GM19025 (cell line): ENCODE results near the gene SELENOF.
"Not testable (repeated sequence)": the region's sequence is repeated elsewhere in the genome, so short reads cannot be mapped to it uniquely, and the experiment has no call there.

Source experiments
- ATAC-seq: cut with Tn5 transposase; IDR thresholded peaks from one replicate; pipeline ENCODE4 v1.9.1; 2021; ENCODE audit warnings: mild to moderate bottlenecking, low read depth, moderate library complexity; ENCODE audit not compliant: unreplicated experiment

SELENOF gene

DNA sequence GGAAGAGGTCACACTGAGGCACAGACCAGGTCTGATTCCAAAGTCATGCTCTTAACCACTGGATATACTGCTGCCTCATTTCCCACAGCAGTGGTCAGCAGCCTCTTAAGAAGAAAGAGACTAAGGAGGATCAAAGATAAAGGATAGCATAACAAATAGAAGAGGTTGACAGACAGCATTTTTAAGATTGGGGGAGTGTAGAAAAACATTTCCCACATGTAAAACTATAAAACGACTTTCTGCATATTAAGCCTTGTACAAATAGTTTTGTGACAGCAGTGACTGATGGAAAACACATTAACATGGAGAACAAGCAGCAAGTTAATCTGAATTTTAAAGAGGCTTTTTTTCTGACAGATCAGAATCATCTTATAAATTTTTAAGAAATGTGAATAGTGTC is 92.0 kb downstream of the SELENOF start:
- ATAC-seq: no peak

DNA sequence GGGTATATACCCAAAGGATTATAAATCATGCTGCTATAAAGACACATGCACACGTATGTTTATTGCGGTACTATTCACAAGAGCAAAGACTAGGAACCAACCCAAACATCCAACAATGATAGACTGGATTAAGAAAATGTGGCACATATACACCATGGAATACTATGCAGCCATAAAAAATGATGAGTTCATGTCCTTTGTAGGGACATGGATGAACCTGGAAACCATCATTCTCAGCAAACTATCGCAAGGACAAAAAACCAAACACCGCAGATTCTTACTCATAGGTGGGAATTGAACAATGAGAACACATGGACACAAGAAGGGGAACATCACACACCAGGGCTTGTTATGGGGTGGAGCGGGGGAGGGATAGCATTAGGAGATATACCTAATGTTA is 94.0 kb downstream of the SELENOF start:
- ATAC-seq: not testable (repeated sequence)

- ATAC-seq: not testable (repeated sequence)
Measured at GRCh38 chr1:86817246-86817826, 96.6 kb downstream of the SELENOF start.

GRCh38 chr1:86814118-86814517 is 99.8 kb downstream of the SELENOF start:
- not testable (repeated sequence) for ATAC-seq
